DMS153 treated with DMSO at 0.1 percent for 48 hours (cell line): ENCODE data around the gene RAP1GAP.

Experiments
- DNase-seq: peaks from one replicate; lab custom pipeline; 2025; ENCODE audit not compliant: unreplicated experiment; lab: John Stamatoyannopoulos, UW

Gene RAP1GAP

DNA sequence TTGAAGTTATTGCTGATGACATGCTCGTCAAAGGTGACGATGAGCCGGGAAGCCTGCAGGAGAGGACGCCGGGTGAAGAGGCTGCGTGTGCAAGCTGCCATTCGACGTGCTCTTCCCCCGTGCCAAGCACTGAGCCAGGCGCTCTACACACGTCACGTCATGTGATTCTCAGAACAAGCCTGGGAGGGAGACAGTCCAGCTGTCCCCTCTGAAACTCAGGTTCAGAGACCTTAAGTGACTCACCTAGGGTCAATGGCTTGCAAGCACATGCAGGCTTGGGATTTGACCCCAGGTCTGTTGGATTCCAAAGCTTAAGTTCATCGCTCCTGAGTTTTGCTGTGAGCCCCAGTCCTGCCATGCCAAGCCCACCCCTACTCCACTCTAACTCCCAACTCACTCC is 57.1 kb downstream of the RAP1GAP start:
- no peak for DNase-seq

DNA sequence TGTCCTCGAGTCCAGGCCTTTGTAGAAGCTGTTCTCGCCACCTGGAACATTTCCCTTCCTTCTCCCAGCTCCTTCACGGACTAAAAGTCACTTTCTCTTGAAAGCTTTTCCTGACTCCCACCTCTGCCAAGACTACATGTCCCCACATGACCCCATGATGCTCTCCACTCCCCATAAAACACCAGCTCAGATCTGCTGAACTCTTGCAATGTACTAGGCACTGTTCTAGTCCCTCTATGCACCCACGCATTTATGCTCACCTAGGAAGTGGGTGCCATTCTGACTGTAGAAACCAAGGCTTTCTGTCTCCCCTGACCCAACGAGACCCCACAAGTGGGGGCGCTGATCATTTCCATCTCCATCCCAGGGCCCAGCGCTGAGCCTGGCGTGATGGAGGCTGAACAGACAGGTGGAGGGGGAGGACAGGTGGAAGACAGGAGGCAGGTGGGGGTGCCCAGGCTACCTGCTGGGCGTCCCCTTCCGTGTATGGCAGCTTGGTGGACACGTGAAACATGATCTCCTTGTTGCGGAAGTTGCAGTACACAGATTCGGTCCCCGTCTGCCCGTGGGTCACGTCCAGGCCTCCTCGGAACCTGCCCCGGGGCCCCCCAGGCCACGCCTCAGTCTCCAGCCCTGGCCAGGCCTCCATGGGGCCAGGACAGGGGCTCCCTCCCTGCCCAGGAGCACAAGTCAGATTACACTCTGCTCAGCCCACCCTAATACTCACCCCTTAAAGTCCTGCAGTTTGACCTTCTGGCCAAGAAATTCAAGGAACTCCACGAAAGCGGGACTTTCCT is 58.0 kb downstream of the RAP1GAP start:
- DNase-seq = no peak

DNA sequence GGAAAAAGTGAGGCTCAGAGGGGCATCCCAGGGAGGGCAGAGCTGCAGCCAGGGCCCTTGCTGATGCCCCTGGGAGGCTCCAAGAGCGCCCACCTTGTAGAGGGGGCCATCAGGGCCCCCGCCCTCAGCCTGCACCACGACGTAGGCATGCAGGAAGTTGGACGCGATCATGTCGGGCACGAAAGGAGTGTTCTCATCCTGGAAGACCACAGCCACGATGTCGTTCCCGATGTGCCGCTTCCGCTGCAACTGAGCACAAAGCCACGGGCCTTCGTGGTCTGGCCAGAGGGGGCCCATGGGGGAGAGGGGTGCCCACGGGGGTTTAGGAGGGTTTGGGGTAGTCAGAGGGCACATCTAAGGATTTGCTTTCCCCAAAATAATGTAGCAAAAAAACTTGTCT is 59.1 kb downstream of the RAP1GAP start:
- DNase-seq = no peak

DNA sequence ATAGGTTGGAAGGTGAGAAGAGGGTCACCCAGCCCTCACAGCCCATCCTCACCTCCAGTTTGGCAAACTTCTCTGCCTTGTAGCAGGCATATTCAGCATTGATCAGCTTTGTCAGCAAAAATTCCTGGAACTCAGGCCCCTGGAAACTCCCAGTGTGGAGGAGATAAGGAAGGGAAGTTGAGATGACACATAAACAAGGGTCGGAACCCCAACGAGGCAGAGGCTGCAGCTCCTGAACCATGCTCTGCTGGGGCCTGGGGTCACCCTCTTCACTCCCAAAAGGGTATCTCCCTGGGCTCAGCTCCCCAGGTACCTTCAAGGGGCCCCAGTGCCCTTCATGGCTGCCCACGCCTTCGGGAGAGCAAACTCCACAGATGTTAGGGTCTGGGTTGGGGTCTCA is 60.4 kb downstream of the RAP1GAP start:
- no peak for DNase-seq

DNA sequence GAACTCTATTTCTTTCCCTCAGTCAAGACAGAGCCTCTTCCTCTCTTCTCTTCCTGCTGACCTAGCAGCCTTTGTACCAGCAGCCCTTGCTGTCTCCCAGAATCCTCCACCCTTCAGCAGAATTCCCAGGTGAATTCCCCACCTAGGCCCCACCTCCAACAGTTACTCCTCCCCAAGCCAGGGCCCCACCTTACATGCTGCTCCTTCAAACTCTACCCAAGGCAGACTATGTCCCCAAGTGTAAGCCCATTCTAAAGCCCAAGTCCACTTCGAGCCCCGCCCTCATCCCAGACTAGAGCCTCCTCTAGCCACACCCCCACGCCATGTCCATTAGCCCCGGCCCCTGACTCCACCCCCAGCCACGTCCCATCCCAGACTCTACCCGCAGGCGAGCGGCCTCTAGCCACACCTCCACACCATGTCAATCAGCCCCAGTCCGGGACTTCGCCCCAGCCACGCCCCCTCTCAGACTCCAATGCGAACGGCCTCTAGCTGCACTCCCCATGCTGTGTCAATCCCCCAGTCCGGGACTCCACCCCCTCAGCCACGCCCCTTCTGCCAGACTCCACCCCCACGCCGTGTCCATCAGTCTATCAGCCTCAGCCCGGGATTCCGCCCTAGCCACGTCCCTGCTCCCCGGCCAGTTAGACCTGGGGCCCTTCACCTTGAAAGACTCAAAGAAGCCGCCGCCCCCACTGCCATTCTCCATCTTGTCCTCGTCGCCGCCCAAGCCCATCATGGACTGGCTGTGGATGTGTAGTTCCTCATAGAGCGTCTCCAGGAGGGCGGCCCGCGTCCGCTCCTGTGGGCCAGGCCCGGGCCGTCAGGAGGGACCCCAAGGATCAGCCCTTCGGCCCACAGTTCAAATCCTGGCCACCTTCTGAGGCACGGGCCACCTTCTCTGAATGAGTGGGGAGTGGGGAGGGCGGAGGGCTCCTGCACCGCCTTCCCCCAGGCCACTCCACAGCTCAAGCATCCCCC is 61.3 kb downstream of the RAP1GAP start:
- DNase-seq = no peak

DNA sequence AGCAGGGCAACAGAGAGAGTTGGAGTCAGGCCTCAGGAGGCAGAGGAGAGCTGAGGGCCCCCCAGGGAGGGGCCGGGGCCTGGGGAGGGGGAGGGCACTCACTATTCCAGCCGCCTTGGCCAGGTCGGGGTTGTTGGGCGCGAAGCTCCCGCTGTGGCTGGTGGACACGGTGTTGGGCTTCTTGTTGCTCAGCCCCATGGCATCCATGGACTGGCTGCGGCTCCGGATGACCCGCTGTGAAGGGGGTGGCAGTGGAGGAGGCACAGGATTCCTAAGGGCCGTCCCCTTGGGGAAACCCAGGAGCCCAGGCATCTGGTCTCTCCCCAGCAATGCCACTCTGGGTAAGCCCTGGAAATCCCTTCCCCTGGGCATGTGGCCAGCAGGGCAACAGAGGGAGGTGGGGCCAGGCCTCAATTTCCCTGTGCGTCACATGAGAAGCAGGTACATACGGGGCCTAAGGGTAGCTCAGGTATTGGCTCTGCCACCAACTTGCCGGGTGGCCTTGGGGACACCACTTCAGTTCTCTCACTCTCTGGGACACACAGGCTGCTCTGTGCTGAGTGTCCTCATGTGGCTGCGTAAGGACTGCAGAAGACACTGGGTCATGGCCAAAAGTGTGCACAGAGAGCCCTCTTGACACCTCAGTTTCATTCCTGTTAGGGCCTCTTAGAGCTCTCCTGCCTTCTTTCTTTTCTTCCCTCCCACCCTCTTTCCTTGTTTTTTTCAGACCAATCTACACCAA is 63.0 kb downstream of the RAP1GAP start:
- no peak for DNase-seq

DNA sequence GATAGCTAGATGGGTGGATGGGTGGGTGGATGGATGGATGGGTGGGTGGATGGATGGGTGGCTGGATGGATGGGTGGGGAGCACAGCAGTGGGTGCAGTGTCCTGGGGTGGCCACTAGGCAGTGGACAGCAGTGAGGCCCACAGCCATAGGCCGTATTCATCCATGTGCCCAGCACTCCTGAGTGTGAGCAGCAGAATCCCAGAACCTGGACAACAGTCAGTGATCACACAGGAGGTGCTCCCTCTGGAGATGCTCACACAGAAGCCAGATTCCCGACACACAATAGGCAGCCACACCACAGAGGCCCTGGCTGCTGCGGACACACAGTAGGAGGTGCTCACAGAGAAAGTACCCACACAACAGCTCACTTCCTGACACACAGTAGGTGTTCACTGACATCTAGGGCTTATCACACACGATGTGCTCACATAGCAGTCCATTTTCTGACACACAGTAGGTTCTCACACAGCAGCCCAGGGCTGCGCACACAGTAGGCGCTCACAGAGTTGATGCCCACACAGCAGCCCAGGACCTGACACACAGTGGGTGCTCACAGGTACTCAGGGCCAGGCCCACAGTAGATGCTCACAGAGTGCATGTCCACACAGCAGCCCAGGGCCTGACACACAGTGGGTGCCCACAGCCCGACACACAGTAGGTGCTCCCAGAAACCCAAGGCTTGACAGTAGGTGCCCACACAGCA is 64.0 kb downstream of the RAP1GAP start:
- DNase-seq = no peak

DNA sequence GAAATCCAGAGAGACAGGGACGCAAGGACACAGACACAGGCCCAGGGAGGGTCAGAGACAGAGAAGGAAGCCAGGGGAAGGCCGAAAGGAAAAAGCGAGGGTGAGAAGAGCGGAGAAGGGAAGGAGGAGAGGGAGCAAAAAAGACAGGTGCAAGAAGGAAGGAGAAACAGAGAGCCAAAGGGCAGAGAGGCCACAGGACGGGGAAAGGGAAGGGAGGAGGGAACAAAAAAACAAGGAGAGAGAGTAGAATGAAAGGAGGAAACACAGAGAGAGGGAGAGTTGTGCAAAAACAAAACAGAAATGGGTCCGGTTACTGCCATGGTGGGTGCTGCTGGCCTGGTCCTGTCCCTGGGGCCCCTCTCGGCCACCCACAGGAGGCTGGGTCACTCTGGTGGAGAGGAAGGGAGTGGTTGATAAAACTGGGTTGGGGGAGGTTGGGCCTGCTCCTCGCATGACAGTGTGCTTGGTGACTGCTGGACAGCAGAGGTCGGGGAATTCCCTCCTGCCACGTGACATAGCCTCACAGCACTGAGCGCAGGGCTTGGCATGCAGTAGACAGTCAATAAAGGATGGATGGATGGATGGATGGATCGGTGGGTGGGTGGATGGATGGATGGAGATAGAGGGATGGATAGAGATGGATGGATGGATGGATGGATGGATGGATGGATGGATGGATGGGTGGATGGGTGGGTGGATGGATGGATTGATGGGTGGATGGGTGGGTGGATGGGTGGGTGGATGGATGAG is 64.8 kb downstream of the RAP1GAP start:
- DNase-seq = no peak

DNA sequence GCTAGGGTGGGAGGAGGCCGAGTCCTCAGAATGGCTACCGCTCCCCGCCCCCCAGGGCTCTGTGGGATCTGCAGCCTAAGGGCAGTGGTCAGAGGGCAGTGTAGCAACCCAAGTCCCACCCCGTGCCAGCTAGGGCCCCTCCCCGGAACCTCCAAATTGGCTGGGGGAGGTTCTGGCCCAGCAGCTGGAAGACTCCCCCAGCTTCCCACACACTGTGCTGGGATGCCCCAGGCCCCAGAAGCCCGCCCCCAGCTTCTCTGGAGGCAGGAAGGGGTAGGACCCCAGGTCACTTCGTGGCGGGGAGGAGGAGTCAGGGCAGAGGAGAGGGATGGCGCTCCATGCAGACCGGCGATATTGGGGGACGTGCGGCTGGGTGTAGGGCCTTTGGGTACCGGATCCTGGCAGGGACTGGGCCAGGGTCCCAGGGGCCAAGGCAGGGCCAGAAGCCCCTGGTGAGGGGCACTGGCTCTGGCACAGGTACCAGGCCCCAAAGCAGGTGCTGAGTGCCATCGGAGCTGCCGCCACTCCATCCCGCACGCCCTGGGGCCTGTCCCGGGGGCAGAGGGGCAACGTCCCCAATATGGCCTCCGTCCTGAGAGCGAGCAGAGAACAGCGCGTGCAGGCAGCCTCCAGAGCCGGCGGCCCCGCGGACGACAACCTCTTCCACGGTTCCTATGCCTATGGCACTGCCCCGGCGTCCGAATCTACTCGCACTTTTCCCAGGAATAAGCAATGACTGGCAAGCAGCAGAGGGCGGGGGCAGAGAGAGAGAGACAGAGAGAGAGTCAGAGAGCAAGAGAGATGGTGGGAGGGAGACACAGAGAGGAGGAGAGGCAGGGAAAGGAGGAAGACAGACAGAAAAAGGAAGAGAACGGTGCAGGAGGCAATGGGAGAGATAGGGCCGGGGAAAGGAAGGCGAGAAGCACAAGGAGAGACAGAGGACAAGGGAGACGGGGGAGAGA is 65.7 kb downstream of the RAP1GAP start:
- DNase-seq = no peak

DNA sequence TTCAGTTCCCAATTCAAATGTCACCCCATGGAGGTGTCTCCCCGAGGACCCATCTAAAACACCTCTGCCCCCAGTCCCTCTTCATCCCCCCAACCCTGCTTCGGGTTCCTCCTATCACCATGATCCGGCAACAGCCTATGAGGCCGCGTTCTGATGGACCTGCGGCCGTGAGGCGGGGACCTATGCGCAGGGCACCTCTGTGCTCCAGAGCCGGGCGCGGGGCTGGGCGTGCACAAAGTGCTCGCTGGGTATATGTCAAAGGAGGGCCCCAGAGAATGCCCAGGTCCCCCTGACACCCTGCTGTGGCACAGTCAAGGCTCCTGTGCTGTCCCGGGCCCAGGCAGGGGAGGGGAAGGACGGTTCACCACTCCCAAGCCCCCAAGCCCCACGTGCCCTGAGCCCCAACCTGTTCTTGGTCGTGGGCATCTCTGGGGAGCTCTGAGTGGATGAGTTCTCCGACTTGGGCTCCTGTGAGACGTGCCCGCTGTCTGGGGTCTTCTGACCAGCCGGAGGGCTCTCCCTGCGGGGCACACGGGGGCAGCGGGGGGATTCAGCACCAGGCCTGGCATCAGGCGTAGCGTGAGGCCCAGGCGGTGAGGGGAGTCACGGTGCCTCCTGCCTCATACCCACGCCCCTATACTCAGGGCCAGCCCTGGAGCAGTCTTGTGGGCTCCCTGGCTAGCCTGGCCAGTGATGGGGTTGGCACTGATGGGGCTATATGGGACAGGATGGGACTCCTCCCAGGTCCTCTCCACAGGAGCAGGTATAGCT is 67.7 kb downstream of the RAP1GAP start:
- DNase-seq = no peak

DNA sequence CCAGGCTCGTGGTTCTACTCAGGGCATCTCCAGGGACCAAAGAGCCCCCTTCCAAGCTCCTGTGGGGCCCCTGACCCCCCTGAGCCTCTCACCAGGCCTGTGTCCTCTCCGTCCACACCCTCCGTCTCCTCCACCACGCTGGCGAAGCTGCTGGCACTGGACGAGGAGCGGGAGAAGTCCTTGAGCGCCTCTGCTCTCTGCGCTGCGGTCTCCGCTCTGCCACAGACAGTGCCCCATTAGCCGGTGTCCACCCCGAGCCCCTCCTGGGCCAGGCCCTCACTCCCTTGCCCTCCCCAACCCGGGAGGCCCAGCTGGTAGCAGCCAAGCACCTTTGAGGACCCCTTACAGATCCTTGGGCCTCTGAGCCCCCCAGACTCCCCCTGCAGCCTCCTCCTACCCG is 69.8 kb downstream of the RAP1GAP start:
- DNase-seq = no peak

DNA sequence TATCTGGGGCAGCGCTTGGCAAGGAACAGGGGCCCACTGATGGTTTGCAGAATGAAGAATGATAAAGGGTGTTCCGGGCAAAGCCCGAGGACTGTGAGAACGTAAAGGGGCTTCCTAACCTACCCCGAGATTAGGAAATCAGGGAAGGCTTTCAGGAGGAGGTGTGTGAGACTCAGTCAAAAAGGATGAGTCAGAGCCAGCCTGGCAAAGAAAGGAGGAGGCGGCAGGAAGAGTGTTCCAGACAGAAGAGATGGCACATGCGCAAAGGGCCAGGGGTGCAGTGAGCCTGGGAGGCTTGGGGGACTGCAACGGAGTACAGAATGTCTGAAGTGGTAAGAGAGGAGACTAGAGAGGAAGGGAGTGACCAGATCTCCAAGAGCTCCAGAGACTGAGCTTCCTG is 70.3 kb downstream of the RAP1GAP start:
- DNase-seq = no peak

DNA sequence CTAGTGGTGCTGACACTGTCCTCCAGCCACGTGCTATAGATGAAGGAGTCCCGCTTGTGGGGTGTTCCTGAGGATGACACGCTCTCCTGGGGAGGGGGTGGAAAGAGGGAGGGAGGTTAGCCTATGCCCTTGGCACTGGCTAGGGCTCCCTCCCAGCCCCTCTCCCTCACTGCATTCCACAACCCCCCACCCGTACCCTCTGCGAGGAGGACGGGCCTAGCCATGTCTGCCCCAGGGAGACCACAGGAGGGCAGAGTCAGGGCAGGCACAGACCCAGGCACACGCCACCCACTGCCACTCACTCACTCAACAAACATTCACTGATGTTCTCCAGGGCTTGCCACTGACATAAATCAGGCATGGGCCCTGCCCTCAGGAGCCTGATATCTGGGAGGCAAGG is 70.7 kb downstream of the RAP1GAP start:
- DNase-seq = no peak

DNA sequence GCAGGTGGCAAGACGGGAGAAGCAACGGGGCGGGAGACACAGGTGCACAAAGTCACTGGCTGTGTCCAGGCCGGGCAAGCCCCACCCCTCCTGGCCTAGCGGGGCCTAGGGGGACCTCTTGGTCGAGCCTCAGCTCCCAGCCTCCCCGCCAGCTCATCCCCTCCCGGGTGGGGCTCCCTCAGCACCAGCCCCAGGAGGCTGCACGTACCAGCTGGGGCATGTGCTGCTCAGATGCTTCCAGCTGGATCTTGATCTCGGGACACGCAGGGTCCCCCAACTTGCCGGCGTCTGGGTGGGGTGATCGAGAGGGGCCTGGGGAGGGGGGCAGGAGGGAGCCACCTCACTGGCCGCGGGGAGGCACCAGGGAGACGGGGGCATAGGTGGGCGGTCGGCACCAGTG is 71.4 kb downstream of the RAP1GAP start:
- no peak for DNase-seq

DNA sequence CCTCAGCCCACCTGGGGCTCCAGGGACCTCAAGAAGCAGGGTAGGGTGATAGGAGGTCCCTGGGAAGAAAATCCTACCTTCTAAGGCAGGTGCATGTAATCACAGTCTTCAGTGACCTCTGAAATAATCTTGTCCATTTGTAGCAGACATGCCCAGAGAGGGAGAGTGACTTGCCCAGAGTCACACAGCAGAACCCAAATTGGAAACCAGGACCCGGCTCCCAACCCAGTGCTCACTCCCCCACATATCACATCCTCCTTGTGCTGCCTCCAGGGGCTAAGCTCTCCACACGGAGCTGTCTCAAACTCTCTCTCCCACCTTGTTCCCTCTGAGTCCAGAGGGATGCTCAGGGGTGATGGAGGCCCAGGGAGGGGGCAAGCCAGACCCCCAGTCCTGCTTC is 72.5 kb downstream of the RAP1GAP start:
- DNase-seq = no peak

DNA sequence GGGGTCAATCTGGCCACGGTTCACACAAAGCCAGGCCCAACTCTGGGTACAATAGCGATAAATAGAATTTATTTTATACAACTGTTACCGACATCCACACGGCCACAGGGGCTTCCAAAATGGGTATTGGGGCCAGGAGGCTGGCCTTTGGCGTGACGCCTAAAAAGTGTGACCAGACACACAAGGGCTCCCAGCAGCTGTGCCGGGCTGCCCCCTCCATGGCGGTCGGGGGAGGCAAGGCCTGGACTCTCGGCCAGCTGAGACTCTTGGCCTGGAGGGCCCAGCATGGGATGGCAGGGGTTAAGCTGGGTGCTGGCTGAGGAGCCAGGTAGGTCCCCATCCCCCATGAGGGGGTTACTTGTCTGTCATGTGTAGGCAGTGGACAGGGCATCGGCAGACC is 73.0 kb downstream of the RAP1GAP start:
- no peak for DNase-seq

DNA sequence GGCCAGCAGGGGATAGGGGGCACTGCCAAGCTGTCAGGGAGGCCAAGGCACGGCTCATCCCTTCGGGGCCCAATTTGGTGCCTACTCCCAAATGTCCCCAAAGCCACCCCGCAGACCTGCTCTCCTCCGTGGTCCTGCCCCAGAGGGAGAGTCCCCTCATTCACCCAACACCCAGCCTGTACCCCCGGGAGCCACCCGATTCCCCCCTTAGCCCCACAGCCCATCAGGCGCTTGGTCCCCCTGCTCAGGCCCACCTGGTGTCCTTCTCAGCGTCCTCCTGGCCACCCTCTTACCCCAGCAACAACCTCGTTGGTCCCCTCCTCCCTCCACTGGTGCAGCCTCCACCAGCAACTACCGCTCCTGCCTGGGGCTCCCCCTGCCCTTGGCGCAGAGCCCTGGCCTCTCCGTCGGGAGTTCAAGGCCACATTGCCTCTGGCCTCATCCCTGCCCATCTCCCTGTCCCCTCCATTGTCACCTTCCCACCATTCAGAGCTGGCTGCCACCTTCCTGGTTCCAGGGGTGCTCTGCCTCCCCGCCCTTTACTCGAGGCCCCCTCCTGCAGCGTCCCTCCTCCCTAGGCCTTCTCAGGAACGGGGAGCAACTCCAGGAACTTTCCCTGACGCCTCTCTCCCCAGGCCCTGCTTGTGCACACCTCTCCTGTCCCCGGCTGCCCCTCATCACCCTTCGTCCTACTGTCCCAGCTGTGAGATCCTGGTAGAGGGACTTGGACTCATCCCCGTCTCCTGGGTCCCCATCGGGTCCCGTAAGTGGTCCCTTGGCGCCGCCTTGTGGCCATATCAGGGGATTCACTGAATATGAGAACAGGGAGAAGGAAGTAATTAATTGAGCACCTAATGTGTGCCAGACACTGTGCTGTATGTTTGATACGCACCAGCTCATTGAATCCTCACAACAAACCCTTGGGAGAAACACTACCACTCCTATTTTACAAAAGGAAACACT is 73.9 kb downstream of the RAP1GAP start:
- no peak for DNase-seq
